Measurements from ENCODE around the gene ARHGAP35. TPM values are rescaled to one million over a fixed set of nuclear protein-coding genes. Genes with fewer than 3 reads are reported as not detected.

ARHGAP35 gene
- total RNA-seq, 1 experiment from 2014 or later, result 64.1 TPM

DNA sequence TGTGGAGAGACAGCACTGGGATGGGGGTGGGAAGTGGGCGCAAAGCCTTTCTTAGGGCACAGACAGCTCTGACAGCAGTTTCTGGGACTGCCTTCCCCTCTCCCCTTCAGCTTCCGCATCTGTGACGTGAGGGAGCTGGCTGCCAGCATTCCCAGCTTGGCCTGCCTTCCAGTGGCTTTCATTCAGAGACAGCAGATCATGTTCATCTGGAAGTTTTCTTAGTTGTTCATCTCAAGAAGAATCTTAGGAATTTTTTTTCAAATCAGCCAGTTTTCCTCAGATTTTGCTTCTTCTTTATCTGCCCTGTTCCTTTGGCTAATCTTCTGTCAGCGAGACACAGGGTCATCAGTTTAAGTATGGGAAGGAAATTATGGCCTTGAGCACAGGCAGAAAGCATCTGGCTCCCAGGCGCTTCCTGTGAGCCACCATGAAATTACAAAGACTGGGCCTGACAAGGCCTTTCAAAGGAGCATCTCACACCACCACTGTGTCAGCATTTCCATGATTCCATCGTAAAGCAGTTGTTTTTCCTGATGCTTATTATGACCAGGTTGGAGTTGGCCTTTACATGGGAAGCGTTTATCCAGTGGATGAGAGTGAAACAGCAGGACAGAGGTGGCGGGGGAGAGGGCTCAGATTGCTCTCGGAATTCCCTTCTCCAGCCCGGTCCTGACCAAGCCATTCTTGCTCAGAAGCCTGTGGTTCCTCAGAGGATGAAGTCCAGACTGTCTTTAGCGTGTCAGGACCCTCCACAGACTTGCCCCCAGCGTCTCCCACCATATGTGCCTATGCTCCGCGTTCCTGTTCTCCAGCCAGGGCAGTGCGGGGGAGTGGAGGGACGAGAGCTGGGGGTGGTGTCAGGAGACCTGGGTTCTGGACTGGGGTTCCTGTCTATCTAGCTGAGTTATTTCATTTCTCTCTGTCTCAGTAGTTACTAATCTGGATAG, 43.6 kb downstream of the ARHGAP35 start:
- H3K4me3 ChIP-seq (ENCODE audit: low read depth in 2 of 2, low read length in 2 of 2), result no peak overlapping the region
- DNase-seq (ENCODE audit: low read depth, low spot score), result no peak
- no peaks in the 10 kb centered on the region for H3K27me3 ChIP-seq (ENCODE audit: control insufficient read depth, insufficient read depth, low read length)
- no TSS peak for BruUV-seq (replicated peaks)
- TF ChIP-seq SIN3A (IDR thresholded peaks at IDR 0.05; ENCODE audit: borderline replicate concordance, insufficient read depth, low read depth, low read length) (no peak), TCF7L2 (IDR thresholded peaks at IDR 0.05; ENCODE audit: low read depth, low read length) (no peak), POLR2AphosphoS5 (IDR thresholded peaks at IDR 0.05; ENCODE audit: low read depth, low read length) (no peak)
- TF ChIP-seq, protein P1, sequence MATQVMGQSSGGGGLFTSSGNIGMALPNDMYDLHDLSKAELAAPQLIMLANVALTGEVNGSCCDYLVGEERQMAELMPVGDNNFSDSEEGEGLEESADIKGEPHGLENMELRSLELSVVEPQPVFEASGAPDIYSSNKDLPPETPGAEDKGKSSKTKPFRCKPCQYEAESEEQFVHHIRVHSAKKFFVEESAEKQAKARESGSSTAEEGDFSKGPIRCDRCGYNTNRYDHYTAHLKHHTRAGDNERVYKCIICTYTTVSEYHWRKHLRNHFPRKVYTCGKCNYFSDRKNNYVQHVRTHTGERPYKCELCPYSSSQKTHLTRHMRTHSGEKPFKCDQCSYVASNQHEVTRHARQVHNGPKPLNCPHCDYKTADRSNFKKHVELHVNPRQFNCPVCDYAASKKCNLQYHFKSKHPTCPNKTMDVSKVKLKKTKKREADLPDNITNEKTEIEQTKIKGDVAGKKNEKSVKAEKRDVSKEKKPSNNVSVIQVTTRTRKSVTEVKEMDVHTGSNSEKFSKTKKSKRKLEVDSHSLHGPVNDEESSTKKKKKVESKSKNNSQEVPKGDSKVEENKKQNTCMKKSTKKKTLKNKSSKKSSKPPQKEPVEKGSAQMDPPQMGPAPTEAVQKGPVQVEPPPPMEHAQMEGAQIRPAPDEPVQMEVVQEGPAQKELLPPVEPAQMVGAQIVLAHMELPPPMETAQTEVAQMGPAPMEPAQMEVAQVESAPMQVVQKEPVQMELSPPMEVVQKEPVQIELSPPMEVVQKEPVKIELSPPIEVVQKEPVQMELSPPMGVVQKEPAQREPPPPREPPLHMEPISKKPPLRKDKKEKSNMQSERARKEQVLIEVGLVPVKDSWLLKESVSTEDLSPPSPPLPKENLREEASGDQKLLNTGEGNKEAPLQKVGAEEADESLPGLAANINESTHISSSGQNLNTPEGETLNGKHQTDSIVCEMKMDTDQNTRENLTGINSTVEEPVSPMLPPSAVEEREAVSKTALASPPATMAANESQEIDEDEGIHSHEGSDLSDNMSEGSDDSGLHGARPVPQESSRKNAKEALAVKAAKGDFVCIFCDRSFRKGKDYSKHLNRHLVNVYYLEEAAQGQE (IDR thresholded peaks at IDR 0.05; ENCODE audit: insufficient read depth in 1 of 2, low read depth in 2 of 2, low read length in 1 of 2), result no peak
- TF ChIP-seq, protein P2, sequence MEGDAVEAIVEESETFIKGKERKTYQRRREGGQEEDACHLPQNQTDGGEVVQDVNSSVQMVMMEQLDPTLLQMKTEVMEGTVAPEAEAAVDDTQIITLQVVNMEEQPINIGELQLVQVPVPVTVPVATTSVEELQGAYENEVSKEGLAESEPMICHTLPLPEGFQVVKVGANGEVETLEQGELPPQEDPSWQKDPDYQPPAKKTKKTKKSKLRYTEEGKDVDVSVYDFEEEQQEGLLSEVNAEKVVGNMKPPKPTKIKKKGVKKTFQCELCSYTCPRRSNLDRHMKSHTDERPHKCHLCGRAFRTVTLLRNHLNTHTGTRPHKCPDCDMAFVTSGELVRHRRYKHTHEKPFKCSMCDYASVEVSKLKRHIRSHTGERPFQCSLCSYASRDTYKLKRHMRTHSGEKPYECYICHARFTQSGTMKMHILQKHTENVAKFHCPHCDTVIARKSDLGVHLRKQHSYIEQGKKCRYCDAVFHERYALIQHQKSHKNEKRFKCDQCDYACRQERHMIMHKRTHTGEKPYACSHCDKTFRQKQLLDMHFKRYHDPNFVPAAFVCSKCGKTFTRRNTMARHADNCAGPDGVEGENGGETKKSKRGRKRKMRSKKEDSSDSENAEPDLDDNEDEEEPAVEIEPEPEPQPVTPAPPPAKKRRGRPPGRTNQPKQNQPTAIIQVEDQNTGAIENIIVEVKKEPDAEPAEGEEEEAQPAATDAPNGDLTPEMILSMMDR (IDR thresholded peaks at IDR 0.05), result no peak
- ChIA-PET CTCF (no interaction called here), POLR2A (no interaction called here)
- no peaks in the 10 kb centered on the region for H3K36me3 ChIP-seq (ENCODE audit: control insufficient read depth, insufficient read depth, low read length)
- ATAC-seq, result peak; percentile 46; the same call in 1 of the 2 replicates
- in situ Hi-C loops (cut with HindIII; ENCODE audit: low pct_unique_long_range_greater_than_20kb, low sequenced_read_pairs), result no loop called here
- peaks cover 66% of the 10 kb centered on the region for H3K4me1 ChIP-seq (ENCODE audit: control insufficient read depth, insufficient read depth, low read length)
- H3K9me3 ChIP-seq (ENCODE audit: control insufficient read depth, insufficient read depth, low read depth, low read length), result no peaks in the 10 kb centered on the region
- peak overlapping the region; percentile 64 for H3K27ac ChIP-seq (ENCODE audit: low read length)
- intact Hi-C loops (cut with micrococcal nuclease; ENCODE audit: unreplicated experiment), result no loop called here

DNA sequence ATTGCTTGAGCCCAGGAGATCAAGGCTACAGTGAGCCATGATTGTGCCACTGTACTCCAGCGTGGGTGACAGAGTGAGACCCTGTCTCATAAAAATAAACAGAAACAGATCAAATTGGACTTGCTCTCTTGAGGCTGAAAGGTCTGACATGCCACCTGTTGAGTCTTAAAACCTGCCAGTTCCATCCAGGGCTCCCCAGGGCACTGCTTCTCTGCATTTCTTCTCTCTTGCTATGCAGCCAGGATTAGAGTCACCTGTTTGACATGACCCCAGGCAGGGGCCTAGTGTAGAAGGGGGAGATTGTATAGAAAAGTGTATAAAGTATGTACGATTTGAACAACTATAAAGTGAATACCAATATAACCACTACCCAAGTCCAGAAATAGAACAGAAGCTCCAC, 45.4 kb downstream of the ARHGAP35 start:
- DNase-seq (ENCODE audit: low read depth, low spot score) (no peak), ATAC-seq (no peak)
- Histone ChIP-seq H3K4me3 (ENCODE audit: low read depth in 2 of 2, low read length in 2 of 2) (no peak overlapping the region), H3K27me3 (ENCODE audit: control insufficient read depth, insufficient read depth, low read length) (no peaks in the 10 kb centered on the region), H3K9me3 (ENCODE audit: control insufficient read depth, insufficient read depth, low read depth, low read length) (no peaks in the 10 kb centered on the region), H3K27ac (ENCODE audit: low read length) (no peak overlapping the region; the same call in 1 of the 2 replicates), H3K36me3 (ENCODE audit: control insufficient read depth, insufficient read depth, low read length) (no peaks in the 10 kb centered on the region), H3K4me1 (ENCODE audit: control insufficient read depth, insufficient read depth, low read length) (peaks cover 57% of the 10 kb centered on the region)
- ChIA-PET POLR2A (no interaction called here), CTCF (no interaction called here)
- in situ Hi-C loops (cut with HindIII; ENCODE audit: low pct_unique_long_range_greater_than_20kb, low sequenced_read_pairs), result no loop called here
- BruUV-seq (replicated peaks), result no TSS peak
- intact Hi-C loops (cut with micrococcal nuclease; ENCODE audit: unreplicated experiment), result no loop called here
- TF ChIP-seq, protein P1 (IDR thresholded peaks at IDR 0.05; ENCODE audit: insufficient read depth in 1 of 2, low read depth in 2 of 2, low read length in 1 of 2), result no peak
